GM21381 (cell line): ENCODE results near the gene CHD5.

Source experiments
- ATAC-seq: cut with Tn5 transposase; IDR thresholded peaks from one replicate; pipeline ENCODE4 v1.9.1; 2021; ENCODE audit warnings: mild to moderate bottlenecking, moderate library complexity; ENCODE audit not compliant: unreplicated experiment

The CHD5 gene

DNA sequence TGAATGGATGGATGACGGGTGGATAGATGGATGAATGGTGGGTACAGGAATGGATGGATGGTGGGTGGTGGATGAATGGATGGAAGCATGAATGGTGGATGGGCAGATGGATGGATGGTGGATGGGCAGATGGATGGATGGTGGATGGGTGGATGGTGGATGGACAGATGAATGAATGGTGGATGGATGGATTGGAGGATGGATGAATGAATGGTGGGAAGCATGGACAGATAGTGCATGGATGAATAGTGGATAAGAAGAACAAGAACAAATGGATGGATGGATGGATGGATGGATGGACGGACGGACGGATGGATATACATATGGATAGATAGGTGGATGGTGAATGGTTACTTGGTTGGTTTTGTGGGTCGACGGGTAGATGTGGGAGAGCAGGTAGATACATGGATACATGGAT lies 4.7 kb downstream of the CHD5 start:
- no peak for ATAC-seq

GRCh38 chr1:6174621-6175410 lies 5.3 kb downstream of the CHD5 start:
- ATAC-seq, result no peak

GRCh38 chr1:6172549-6172948 lies 7.6 kb downstream of the CHD5 start:
- no peak for ATAC-seq

- ATAC-seq, result no peak
Measured at GRCh38 chr1:6171548-6172124, 8.5 kb downstream of the CHD5 start.

DNA sequence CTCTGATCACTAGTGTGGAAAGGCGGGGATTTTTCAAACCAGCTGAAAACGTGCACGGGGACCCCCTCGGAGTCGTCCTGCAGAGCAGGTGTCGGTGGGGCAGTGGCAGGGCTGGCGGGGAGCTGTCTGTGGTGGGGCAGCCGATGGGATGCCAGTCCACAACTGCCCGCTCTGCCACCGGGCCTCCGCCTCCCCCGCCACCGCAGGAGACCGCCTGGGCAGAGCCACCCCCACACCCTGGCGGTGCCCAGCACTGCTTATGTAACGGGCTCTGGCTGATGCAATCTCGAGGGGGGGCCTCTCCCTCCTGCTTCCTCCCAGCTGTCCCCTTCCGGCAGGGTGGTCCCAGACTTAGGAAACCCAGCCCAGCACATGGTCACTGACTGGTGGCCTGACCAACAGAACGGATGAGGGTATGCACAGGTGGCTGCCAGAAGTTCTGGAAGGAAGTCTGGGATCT lies 9.3 kb downstream of the CHD5 start:
- ATAC-seq, result no peak

DNA sequence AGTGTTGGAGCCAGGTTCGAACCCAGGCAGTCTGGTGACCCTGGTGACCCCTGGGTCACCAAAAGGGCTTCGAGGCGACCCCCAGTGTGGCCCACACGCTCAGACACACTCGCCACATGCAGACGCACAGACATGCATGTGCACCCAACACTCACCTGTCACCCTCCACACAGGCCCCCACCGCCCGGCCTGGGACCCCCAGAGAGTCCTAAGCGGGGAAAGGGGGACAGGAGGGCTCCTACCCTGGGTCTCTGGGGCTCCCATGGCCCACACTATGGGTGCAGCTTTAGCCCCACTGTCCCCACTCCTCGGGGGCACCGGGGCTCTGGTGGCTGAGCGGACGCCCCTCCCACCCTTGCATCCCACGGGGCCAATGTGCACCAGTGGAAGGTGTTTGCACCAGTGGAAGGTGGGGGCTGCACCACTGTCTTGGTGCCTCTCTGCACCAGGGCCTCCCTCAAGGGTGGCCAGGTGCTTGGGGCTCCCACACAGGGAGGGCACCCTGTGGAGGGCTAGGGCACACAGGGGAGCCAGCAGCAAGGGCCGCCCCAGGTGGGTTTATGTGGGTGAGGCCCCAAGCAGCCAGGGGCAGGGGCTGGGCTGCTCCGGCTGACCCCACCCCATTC lies 9.9 kb downstream of the CHD5 start:
- no peak for ATAC-seq

DNA sequence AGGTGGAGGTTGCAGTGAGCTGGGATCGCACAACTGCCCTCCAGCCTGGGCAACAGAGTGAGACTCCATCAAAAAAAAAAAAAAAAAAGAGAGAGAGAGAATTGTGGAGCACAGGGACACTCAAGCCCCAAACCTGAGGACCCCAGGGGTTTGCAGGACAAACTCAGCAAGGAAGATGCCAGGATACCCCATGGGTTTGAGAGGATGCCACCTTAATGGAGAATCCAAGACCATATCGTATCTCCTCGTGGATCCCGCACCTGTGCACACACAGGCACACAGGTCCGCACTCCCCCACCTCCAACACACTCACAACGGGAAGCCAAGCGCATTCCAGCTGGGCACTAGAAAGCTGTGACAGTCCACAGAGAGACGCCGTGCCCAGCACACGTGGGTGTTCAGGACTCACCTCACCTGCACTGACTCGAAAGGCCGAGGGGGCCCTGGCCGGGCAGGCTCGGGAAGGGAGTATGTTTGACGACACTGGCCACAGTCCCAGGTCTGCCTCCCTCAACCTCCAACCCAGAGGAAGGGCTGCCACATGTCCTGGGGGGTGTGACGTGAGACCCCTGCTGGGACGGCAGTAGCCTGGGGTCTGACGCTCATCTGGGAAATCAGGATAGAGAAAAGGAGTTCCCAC lies 11.1 kb downstream of the CHD5 start:
- no peak for ATAC-seq

DNA sequence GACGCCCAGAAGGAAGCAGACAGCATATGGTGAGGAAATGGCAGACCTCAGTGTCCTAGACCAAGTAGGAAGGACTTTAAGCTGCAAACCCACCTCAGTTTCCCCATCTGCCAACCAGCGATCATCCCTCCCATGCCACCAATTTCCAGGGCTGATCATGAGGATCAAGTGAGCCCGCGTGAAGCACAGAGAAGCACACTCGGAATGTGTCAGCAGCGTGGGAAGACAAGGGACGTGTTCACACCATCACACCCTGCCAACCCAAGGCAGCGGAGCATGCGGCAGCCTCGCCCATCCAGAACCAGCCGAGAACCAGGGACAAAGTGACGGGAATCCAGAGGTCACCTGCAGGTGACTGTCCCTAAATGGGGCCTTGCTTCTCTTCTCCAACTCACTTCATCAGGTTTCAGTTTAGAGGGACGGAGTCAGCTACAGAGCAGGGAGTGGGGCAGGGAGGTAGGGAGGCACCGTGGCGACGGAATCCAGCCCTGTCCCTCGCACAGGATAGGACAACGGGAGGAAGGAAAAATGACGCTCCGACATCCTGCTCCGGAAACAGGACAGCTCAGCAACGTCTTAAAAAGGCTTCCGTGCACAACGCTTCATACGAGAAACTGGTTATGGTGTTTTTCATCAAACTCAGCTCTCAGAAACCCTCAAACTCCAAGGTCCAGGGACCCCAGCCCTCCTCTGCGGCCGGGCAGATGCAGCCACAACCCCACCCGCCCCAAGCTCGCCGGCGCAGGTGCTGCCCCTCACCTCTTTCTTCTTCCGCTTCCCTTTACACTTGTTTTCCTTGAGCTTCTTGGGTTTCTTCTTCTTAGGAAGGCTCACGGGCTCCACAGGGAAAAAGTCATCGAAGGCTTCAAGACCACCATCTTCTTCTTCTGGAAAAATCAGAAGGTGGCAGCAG lies 12.5 kb downstream of the CHD5 start:
- ATAC-seq, result no peak

GRCh38 chr1:6166655-6167390 lies 13.3 kb downstream of the CHD5 start:
- ATAC-seq, result no peak

- no peak for ATAC-seq
Measured at GRCh38 chr1:6166221-6166620, 13.9 kb downstream of the CHD5 start.

- no peak for ATAC-seq
Measured at GRCh38 chr1:6165441-6165985, 14.6 kb downstream of the CHD5 start.

- no peak for ATAC-seq
Measured at GRCh38 chr1:6165027-6165426, 15.1 kb downstream of the CHD5 start.

GRCh38 chr1:6163973-6164617 lies 16.0 kb downstream of the CHD5 start:
- no peak for ATAC-seq

DNA sequence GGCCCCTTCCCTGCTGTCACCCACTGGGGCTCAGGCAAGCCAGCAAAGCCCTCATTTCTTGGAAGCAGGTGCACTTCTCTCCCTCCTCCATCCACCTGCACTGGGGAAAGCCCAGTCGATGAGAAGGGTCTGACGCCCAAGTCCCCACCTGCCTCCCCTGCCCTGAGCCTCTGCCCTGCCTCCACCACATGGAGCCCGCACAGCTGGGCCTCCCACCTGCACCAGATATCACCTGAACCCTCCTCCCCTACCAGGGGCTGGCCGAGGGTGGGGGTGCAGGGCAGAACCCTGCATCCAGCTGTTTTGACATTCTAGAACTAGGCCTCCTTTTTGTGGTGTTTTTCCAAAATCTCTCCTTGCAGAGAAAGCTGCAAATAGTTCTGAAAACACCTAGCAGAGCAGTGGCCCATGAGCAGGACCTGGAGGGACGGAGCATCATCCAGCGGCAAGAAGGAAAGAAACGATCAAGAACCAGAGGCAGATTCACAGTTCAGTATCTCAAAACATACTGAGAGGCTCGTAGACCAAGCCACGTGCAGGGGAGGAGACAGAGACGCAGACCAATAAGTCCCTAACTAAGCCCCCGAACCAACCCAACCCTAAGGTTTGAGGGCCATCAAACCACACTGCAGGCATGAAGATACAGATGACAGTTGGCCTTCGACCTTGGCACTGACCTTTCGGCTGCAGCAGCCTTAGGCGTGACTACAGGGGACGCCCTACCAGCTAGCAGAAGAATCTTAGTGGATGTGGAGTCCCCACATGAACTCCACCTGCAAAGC lies 16.7 kb downstream of the CHD5 start:
- ATAC-seq, result no peak

DNA sequence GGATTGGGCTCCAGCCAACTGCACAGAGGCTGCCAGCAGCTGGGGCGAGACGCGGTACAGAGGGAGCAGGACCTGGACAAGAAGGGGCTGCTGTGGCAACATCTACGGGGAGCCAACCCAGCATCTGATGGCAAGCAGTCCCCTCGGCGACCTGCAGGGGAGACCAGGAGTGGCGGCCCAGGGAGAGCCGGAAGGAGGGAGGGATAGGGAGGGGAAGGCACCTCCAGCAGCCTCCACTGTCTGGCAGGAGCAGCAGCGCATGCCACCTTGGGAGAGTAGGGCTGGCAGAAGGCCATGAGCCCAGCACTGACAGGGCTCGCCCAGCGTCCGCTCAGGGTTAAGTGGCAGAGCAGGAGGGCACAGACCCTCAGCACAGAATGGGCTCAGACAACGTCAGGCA lies 17.3 kb downstream of the CHD5 start:
- no peak for ATAC-seq

GRCh38 chr1:6162341-6162740 lies 17.8 kb downstream of the CHD5 start:
- ATAC-seq, result no peak

GRCh38 chr1:6158181-6158580 lies 21.9 kb downstream of the CHD5 start:
- no peak for ATAC-seq

- ATAC-seq, result no peak
Measured at GRCh38 chr1:6157528-6158174, 22.5 kb downstream of the CHD5 start.
